HG03521 (cell line): Measurements from ENCODE around the gene VPREB1.
"Not testable (repeated sequence)": the region's sequence is repeated elsewhere in the genome, so short reads cannot be mapped to it uniquely, and the experiment has no call there.

ENCODE experiments used
- ATAC-seq: cut with Tn5 transposase; IDR thresholded peaks from one replicate; pipeline ENCODE4 v1.9.1; 2021; ENCODE audit warnings: mild to moderate bottlenecking, moderate library complexity; ENCODE audit not compliant: unreplicated experiment

The VPREB1 gene

GRCh38 chr22:22292656-22293055 is 48.1 kb downstream of the VPREB1 start:
- ATAC-seq: not testable (repeated sequence)

- not testable (repeated sequence) for ATAC-seq
These were observed 48.9 kb downstream of the VPREB1 start for GRCh38 chr22:22293436-22293835.

DNA sequence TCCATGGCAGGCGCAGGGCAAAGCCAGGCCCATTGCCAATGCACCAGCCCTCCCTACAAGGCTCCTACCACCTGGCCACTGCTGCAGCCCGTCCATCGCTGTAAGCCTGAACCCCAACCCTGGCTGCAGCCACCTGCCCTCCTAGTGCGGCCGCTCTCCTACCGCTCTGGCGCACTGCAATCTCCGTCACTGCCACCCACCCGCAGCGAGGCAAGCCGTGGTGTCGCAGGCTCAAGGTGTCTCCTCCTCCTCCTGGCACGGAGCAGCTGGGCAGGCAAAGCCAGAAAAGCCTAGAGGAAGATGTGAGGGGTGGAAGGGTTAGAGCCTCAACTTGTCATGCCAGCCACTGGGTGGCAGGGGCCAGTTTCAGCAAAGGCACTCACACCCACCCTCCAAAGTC is 50.1 kb downstream of the VPREB1 start:
- not testable (repeated sequence) for ATAC-seq
